IMR-90 (cell line): Measurements from ENCODE around the gene XRCC3. TPM values are rescaled to one million over a fixed set of nuclear protein-coding genes. Genes with fewer than 3 reads are reported as not detected.

Experiments used
- ATAC-seq: fragments of 200-7000 bp; cut with Tn5 transposase; 2 replicates; pipeline ENCODE4 v1.9.1; 2020; ENCODE audit warnings: low read depth, mild to moderate bottlenecking, moderate library complexity
- BruUV-seq: library from RNA; stranded (reverse); fragments of 400-500 nt; replicated peaks from 2 replicates; lab custom pipeline; 2021; lab: Mats Ljungman, UMichigan
- CTCF ChIA-PET: fragments of 300-600 bp; formaldehyde crosslinking; extraction: SDS; loops from one replicate; lab custom pipeline; 2021; ENCODE audit warnings: antibody characterized with exemption; lab: Yijun Ruan, JAX
- POLR2A ChIA-PET: fragments of 300-600 bp; sonication (Branson Sonifier 250); formaldehyde crosslinking; loops from one replicate; lab custom pipeline; 2022; ENCODE audit warnings: antibody characterized with exemption; ENCODE audit not compliant: unreplicated experiment; lab: Charles Lee
- DNase-seq: peaks from one replicate; pipeline ENCODE4 v3.0.0; 2013
- H2AFZ ChIP-seq: replicated peaks from 2 replicates; pipeline ENCODE3; 2013; ENCODE audit warnings: low read length, mild to moderate bottlenecking; ENCODE audit not compliant: poor library complexity
- H2AK5ac ChIP-seq: 2 replicates; pipeline ENCODE4 v1.6.1; 2013; ENCODE audit warnings: low read depth, low read length, inconsistent platforms
- H2AK9ac ChIP-seq: replicated peaks from 2 replicates; pipeline ENCODE3; 2013; ENCODE audit warnings: mild to moderate bottlenecking, low read depth, low read length, moderate library complexity; ENCODE audit not compliant: poor library complexity
- H2BK120ac ChIP-seq: 2 replicates; pipeline ENCODE4 v1.6.1; 2013; ENCODE audit warnings: low read depth, low read length, inconsistent platforms
- H2BK15ac ChIP-seq: 3 replicates; pipeline ENCODE4 v1.6.1; 2013; ENCODE audit warnings: low read depth, low read length, inconsistent platforms
- H2BK20ac ChIP-seq: 2 replicates; pipeline ENCODE4 v1.6.1; 2013; ENCODE audit warnings: low read depth, mild to moderate bottlenecking, inconsistent platforms, low read length, moderate library complexity
- H2BK5ac ChIP-seq: 2 replicates; pipeline ENCODE4 v1.6.1; 2013; ENCODE audit warnings: mild to moderate bottlenecking, low read depth, low read length, inconsistent platforms; ENCODE audit not compliant: poor library complexity, severe bottlenecking
- H3K14ac ChIP-seq: replicated peaks from 2 replicates; pipeline ENCODE4 v1.6.1; 2013; ENCODE audit warnings: low read depth, low read length, inconsistent platforms
- H3K18ac ChIP-seq: 2 replicates; pipeline ENCODE4 v1.6.1; 2013; ENCODE audit warnings: low read depth, low read length, control low read depth
- H3K23ac ChIP-seq: 2 replicates; pipeline ENCODE4 v1.6.1; 2013; ENCODE audit warnings: low read depth, low read length, inconsistent platforms
- H3K27ac ChIP-seq: 2 replicates; pipeline ENCODE4 v1.5.1; 2013; ENCODE audit warnings: mild to moderate bottlenecking, control low read depth, low read length; ENCODE audit not compliant: insufficient read depth
- H3K27me3 ChIP-seq: 2 replicates; pipeline ENCODE4 v1.6.1; 2013; ENCODE audit warnings: low read length; ENCODE audit not compliant: control insufficient read depth, insufficient read depth
- H3K36me3 ChIP-seq: 2 replicates; pipeline ENCODE4 v1.6.1; 2013; ENCODE audit warnings: low read length, mixed read lengths; ENCODE audit not compliant: control insufficient read depth, insufficient read depth
- H3K4ac ChIP-seq: 2 replicates; pipeline ENCODE4 v1.6.1; 2013; ENCODE audit warnings: low read depth, low read length, inconsistent platforms
- H3K4me1 ChIP-seq: 2 replicates; pipeline ENCODE4 v1.6.1; 2013; ENCODE audit warnings: low read length, mixed read lengths; ENCODE audit not compliant: control insufficient read depth, insufficient read depth
- H3K4me2 ChIP-seq: 2 replicates; pipeline ENCODE4 v1.6.1; 2013; ENCODE audit warnings: low read depth, mild to moderate bottlenecking, control low read depth, low read length, moderate library complexity
- H3K4me3 ChIP-seq: 2 replicates; pipeline ENCODE4 v1.5.1; 2013; ENCODE audit warnings: low read depth, mild to moderate bottlenecking, control low read depth, low read length, moderate library complexity; ENCODE audit not compliant: insufficient read depth
- H3K56ac ChIP-seq: 2 replicates; pipeline ENCODE4 v1.6.1; 2013; ENCODE audit warnings: low read length, inconsistent platforms; ENCODE audit not compliant: insufficient read depth; ENCODE audit errors: extremely low read depth
- H3K79me1 ChIP-seq, 2 experiments: 2 replicates each; pipeline ENCODE4 v1.6.1; 2013; ENCODE audit warnings: low read length in 2 of 2, inconsistent platforms in 1 of 2, low read depth in 1 of 2
- H3K9ac ChIP-seq: 2 replicates; pipeline ENCODE4 v1.6.1; 2013; ENCODE audit warnings: low read depth, low read length, control low read depth
- H3K9me1 ChIP-seq: 2 replicates; pipeline ENCODE4 v1.6.1; 2013; ENCODE audit warnings: low read length, inconsistent platforms; ENCODE audit not compliant: insufficient read depth
- H3K9me3 ChIP-seq: 2 replicates; pipeline ENCODE4 v1.6.1; 2013; ENCODE audit warnings: low read length; ENCODE audit not compliant: control insufficient read depth, insufficient read depth
- H4K20me1 ChIP-seq: 2 replicates; pipeline ENCODE4 v1.6.1; 2013; ENCODE audit warnings: low read length, inconsistent platforms; ENCODE audit not compliant: insufficient read depth
- H4K5ac ChIP-seq: 2 replicates; pipeline ENCODE4 v1.6.1; 2013; ENCODE audit warnings: mild to moderate bottlenecking, low read depth, low read length, control low read depth
- H4K8ac ChIP-seq, 2 experiments: 2 replicates each; pipeline ENCODE4 v1.6.1; 2013; ENCODE audit warnings: low read depth in 2 of 2, low read length in 2 of 2, control low read depth in 1 of 2, inconsistent platforms in 1 of 2
- H4K91ac ChIP-seq: 2 replicates; pipeline ENCODE4 v1.6.1; 2013; ENCODE audit warnings: low read depth, low read length, inconsistent platforms; ENCODE audit not compliant: insufficient read depth
- BHLHE40 ChIP-seq: fragments of 150-350 bp; IDR thresholded peaks from 2 replicates; pipeline ENCODE4 v1.6.1; 2016; ENCODE audit warnings: mild to moderate bottlenecking, low read depth, low read length
- CEBPB ChIP-seq: IDR thresholded peaks from 2 replicates; pipeline ENCODE4 v1.6.1; 2012; ENCODE audit warnings: low read depth, low read length, improper control_type of control experiment
- CHD1 ChIP-seq: IDR thresholded peaks from 2 replicates; pipeline ENCODE4 v1.6.1; 2012; ENCODE audit warnings: low read depth, low read length, improper control_type of control experiment
- ELK1 ChIP-seq: fragments of 150-350 bp; IDR thresholded peaks from 2 replicates; pipeline ENCODE4 v1.6.1; 2016; ENCODE audit warnings: low read depth, mild to moderate bottlenecking, low read length, moderate library complexity, borderline replicate concordance
- FOS ChIP-seq: fragments of 150-350 bp; IDR thresholded peaks from 2 replicates; pipeline ENCODE4 v1.6.1; 2016; ENCODE audit warnings: low read depth, low read length
- MAFK ChIP-seq: IDR thresholded peaks from 2 replicates; pipeline ENCODE4 v1.6.1; 2012; ENCODE audit warnings: low read depth, low read length, improper control_type of control experiment
- MAZ ChIP-seq: IDR thresholded peaks from 2 replicates; pipeline ENCODE4 v1.6.1; 2012; ENCODE audit warnings: low read depth, mild to moderate bottlenecking, low read length, improper control_type of control experiment, moderate library complexity, borderline replicate concordance
- MXI1 ChIP-seq: IDR thresholded peaks from 2 replicates; pipeline ENCODE4 v1.6.1; 2012; ENCODE audit warnings: low read depth, mild to moderate bottlenecking, low read length, moderate library complexity, borderline replicate concordance
- NFE2L2 ChIP-seq: fragments of 150-350 bp; IDR thresholded peaks from 2 replicates; pipeline ENCODE4 v1.6.1; 2016; ENCODE audit warnings: low read depth, mild to moderate bottlenecking, low read length
- POLR2A ChIP-seq: IDR thresholded peaks from 2 replicates; pipeline ENCODE4 v1.6.1; 2012; ENCODE audit warnings: mild to moderate bottlenecking, low read depth, low read length
- RAD21 ChIP-seq: IDR thresholded peaks from 2 replicates; pipeline ENCODE4 v1.6.1; 2012; ENCODE audit warnings: low read length, improper control_type of control experiment
- RCOR1 ChIP-seq: IDR thresholded peaks from 2 replicates; pipeline ENCODE4 v1.6.1; 2012; ENCODE audit warnings: mild to moderate bottlenecking, low read length, improper control_type of control experiment; ENCODE audit not compliant: insufficient replicate concordance
- RFX5 ChIP-seq: IDR thresholded peaks from 2 replicates; pipeline ENCODE4 v1.8.0; 2012; ENCODE audit warnings: low read depth, mild to moderate bottlenecking, low read length, moderate library complexity
- SMC3 ChIP-seq: fragments of 150-350 bp; IDR thresholded peaks from 2 replicates; pipeline ENCODE4 v1.6.1; 2016; ENCODE audit warnings: low read depth, mild to moderate bottlenecking, antibody characterized with exemption, low read length, moderate library complexity
- WGBS, 2 experiments: methylation state at CpG; one replicate each; pipeline versions ENCODE4 v1.1.5 to v1.1.7; 2013; ENCODE audit warnings: missing lambda C conversion rate in 2 of 2; ENCODE audit not compliant: insufficient read length in 1 of 2; ENCODE audit errors: extremely low coverage in 2 of 2; 5-methylcytosine and 5-hydroxymethylcytosine counted together
- dilution Hi-C: fragments of 300-500 bp; cut with HindIII; formaldehyde crosslinking; loops from one replicate; pipeline ENCODE4 v1.14.3; 2018; ENCODE audit warnings: low sequenced_read_pairs; ENCODE audit not compliant: unreplicated experiment
- in situ Hi-C: fragments of 300-500 bp; cut with MboI; formaldehyde crosslinking; loops from 3 replicates; pipeline ENCODE4 v1.14.3; 2019; ENCODE audit warnings: low sequenced_read_pairs, inconsistent platforms, mixed read lengths
- intact Hi-C: fragments of 100-400 bp; cut with micrococcal nuclease; formaldehyde crosslinking; loops from 2 replicates; pipeline ENCODE4 v1.10.0; 2022
- polyA plus RNA-seq, 3 experiments: library from polyadenylated mRNA; depleted of rRNA; stranded (reverse); fragments of >200 nt; gene quantifications; 2 replicates each; pipeline ENCODE4 v1.2.3, GENCODE V29; 2012; ENCODE audit warnings: low replicate concordance in 1 of 3
- total RNA-seq: library from RNA; depleted of rRNA; stranded (reverse); fragments of >200 nt; gene quantifications from 2 replicates; pipeline ENCODE4 v1.2.3, GENCODE V29; 2012
- TF ChIP-seq, protein P1 (sequence below): conservative IDR thresholded peaks from 2 replicates; pipeline ENCODE4 v1.5.1; 2012; ENCODE audit warnings: mild to moderate bottlenecking, low read depth, low read length, improper control_type of control experiment
- TF ChIP-seq, protein P2 (sequence below): fragments of 150-350 bp; IDR thresholded peaks from 2 replicates; pipeline ENCODE4 v1.6.1; 2017; ENCODE audit warnings: mild to moderate bottlenecking, antibody characterized with exemption, low read length, low read depth

The XRCC3 gene
- total and polyA plus RNA-seq, 2 of the 4 experiments (the other 2 are of a cell fraction), result 8.1 to 9.5 TPM

- H4K20me1 ChIP-seq, result peaks cover 53% of the 10 kb centered on the region
- no peak for TF ChIP-seq NFE2L2
- no peak for TF ChIP-seq POLR2A
- no peak for TF ChIP-seq ELK1
- TF ChIP-seq RAD21, result no peak
- no peak for TF ChIP-seq FOS
- no peak for TF ChIP-seq MAFK
- no peak for TF ChIP-seq CHD1
- TF ChIP-seq MAZ, result no peak
- TF ChIP-seq, protein P1, sequence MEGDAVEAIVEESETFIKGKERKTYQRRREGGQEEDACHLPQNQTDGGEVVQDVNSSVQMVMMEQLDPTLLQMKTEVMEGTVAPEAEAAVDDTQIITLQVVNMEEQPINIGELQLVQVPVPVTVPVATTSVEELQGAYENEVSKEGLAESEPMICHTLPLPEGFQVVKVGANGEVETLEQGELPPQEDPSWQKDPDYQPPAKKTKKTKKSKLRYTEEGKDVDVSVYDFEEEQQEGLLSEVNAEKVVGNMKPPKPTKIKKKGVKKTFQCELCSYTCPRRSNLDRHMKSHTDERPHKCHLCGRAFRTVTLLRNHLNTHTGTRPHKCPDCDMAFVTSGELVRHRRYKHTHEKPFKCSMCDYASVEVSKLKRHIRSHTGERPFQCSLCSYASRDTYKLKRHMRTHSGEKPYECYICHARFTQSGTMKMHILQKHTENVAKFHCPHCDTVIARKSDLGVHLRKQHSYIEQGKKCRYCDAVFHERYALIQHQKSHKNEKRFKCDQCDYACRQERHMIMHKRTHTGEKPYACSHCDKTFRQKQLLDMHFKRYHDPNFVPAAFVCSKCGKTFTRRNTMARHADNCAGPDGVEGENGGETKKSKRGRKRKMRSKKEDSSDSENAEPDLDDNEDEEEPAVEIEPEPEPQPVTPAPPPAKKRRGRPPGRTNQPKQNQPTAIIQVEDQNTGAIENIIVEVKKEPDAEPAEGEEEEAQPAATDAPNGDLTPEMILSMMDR, result no peak
- no peak for TF ChIP-seq MXI1
- no peak for TF ChIP-seq RCOR1
- TF ChIP-seq RFX5, result no peak
- no peak for TF ChIP-seq CEBPB
- no peak for TF ChIP-seq SMC3
- TF ChIP-seq, protein P2, sequence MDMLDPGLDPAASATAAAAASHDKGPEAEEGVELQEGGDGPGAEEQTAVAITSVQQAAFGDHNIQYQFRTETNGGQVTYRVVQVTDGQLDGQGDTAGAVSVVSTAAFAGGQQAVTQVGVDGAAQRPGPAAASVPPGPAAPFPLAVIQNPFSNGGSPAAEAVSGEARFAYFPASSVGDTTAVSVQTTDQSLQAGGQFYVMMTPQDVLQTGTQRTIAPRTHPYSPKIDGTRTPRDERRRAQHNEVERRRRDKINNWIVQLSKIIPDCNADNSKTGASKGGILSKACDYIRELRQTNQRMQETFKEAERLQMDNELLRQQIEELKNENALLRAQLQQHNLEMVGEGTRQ, result no peak
- no peak for TF ChIP-seq BHLHE40
- in situ Hi-C loops (no loop called here), intact Hi-C loops (no loop called here), dilution Hi-C loops (no loop called here)
- peaks cover 22 to 78% of the 10 kb centered on the region in 2 experiments for H3K79me1 ChIP-seq
- DNase-seq (no peak), ATAC-seq (no peak)
- H3K14ac ChIP-seq, result peak overlapping the region; percentile 48; the same call in 1 of the 2 replicates
- H2AK9ac ChIP-seq, result no peak overlapping the region
- peak overlapping the region; percentile 14; the same call in 1 of the 2 replicates for H3K27ac ChIP-seq
- H3K4ac ChIP-seq, result peak overlapping the region; percentile 43; the same call in 1 of the 2 replicates
- no peak overlapping the region for H2BK120ac ChIP-seq
- no peak overlapping the region for H2BK20ac ChIP-seq
- no peak overlapping the region for H2AFZ ChIP-seq
- H3K9ac ChIP-seq, result no peak overlapping the region
- no peak overlapping the region for H4K8ac ChIP-seq
- no peak overlapping the region for H4K5ac ChIP-seq
- H3K4me3 ChIP-seq, result no peak overlapping the region
- no peak overlapping the region for H4K91ac ChIP-seq
- H3K4me1 ChIP-seq, result peaks cover 15% of the 10 kb centered on the region
- no peaks in the 10 kb centered on the region for H3K9me3 ChIP-seq
- ChIA-PET CTCF (no interaction called here), POLR2A (no interaction called here)
- peaks cover 56% of the 10 kb centered on the region for H3K36me3 ChIP-seq
- no peak overlapping the region for H3K4me2 ChIP-seq
- H3K18ac ChIP-seq, result no peak overlapping the region
- H3K9me1 ChIP-seq, result peaks cover 3% of the 10 kb centered on the region; the same call in 1 of the 2 replicates
- peak overlapping the region; percentile 4 for H2BK5ac ChIP-seq
- no peak overlapping the region for H2BK15ac ChIP-seq
- no peaks in the 10 kb centered on the region for H3K27me3 ChIP-seq
- no TSS peak for BruUV-seq
- WGBS, 2 experiments, result no CpG with 5 or more reads among the region's 3 CpGs
- no peak overlapping the region for H3K56ac ChIP-seq
- H3K23ac ChIP-seq, result peak overlapping the region; percentile 79; the same call in 1 of the 2 replicates
- no peak overlapping the region for H2AK5ac ChIP-seq
Measured at GRCh38 chr14:103697206-103697602, 18.0 kb downstream of the XRCC3 start.
